Body of pancreas (tissue), 4 donors: ENCODE data around the gene RALGAPA1. TPM values are rescaled to one million over a fixed set of nuclear protein-coding genes. Genes with fewer than 3 reads are reported as not detected.

Experiments used
- ATAC-seq: fragments of 150-250 bp; one replicate; pipeline ENCODE4 v1.9.1; 2016
- DNase-seq, 4 donors: peaks; one replicate each; pipeline ENCODE4 v3.0.0-alpha.2; 2019
- H3K27ac ChIP-seq, 4 donors: fragments of 200-600 bp; sonication (generic); 1 replicate in 3 of 4; 2 replicates in 1 of 4; pipeline versions ENCODE4 v1.5.1 to v1.6.1; 2016 to 2019; ENCODE audit warnings: mild to moderate bottlenecking in 1 of 4, mixed read lengths in 1 of 4, moderate library complexity in 1 of 4
- H3K27me3 ChIP-seq, 2 donors: fragments of 200-600 bp; sonication (generic); one replicate each; pipeline ENCODE4 v1.6.0; 2016; ENCODE audit warnings: mild to moderate bottlenecking in 1 of 2
- H3K36me3 ChIP-seq, 2 donors: fragments of 200-600 bp; sonication (generic); replicated peaks in 1 of 2; 2 replicates each; pipeline ENCODE4 v1.5.1; 2016; ENCODE audit warnings: low read depth in 2 of 2; ENCODE audit not compliant: insufficient read depth in 1 of 2
- H3K4me1 ChIP-seq: fragments of 200-600 bp; sonication (generic); one replicate; pipeline ENCODE4 v1.6.0; 2016
- H3K4me3 ChIP-seq, 2 donors: fragments of 200-600 bp; sonication (generic); 1 replicate in 1 of 2; 2 replicates in 1 of 2; pipeline ENCODE4 v1.5.1; 2016 to 2019
- H3K9me3 ChIP-seq, 3 donors: fragments of 200-600 bp; sonication (generic); 1 replicate in 2 of 3; 2 replicates in 1 of 3; pipeline ENCODE4 v1.5.1; 2016
- POLR2A ChIP-seq, 3 donors: fragments of 450-650 bp; IDR thresholded peaks; one replicate each; pipeline ENCODE4 v1.6.1; 2016; ENCODE audit warnings: antibody characterized with exemption in 3 of 3, mild to moderate bottlenecking in 2 of 3
- WGBS, 2 donors: methylation state at CpG; one replicate each; pipeline ENCODE4 v1.1.5; 2017; 5-methylcytosine and 5-hydroxymethylcytosine counted together
- intact Hi-C: fragments of 100-400 bp; cut with DNase I; formaldehyde crosslinking; loops from one replicate; pipeline ENCODE4 v1.15.1; 2023
- total RNA-seq, 2 donors: library from RNA; depleted of rRNA; stranded (reverse); fragments of >200 nt; gene quantifications; one replicate each; pipeline ENCODE4 v1.1.0, GENCODE V29; 2016
- TF ChIP-seq, protein P1 (sequence below), 7 experiments: fragments of 450-650 bp in 4 of 7; fragments of 200-600 bp in 3 of 7; sonication (generic) in 3 of 7; IDR thresholded peaks; one replicate each; pipeline ENCODE4 v1.5.1; 2016 to 2019; ENCODE audit warnings: antibody characterized with exemption in 7 of 7

Gene RALGAPA1
- total RNA-seq, 2 donors from 2014 or later, result 34.9 to 48.8 TPM

DNA sequence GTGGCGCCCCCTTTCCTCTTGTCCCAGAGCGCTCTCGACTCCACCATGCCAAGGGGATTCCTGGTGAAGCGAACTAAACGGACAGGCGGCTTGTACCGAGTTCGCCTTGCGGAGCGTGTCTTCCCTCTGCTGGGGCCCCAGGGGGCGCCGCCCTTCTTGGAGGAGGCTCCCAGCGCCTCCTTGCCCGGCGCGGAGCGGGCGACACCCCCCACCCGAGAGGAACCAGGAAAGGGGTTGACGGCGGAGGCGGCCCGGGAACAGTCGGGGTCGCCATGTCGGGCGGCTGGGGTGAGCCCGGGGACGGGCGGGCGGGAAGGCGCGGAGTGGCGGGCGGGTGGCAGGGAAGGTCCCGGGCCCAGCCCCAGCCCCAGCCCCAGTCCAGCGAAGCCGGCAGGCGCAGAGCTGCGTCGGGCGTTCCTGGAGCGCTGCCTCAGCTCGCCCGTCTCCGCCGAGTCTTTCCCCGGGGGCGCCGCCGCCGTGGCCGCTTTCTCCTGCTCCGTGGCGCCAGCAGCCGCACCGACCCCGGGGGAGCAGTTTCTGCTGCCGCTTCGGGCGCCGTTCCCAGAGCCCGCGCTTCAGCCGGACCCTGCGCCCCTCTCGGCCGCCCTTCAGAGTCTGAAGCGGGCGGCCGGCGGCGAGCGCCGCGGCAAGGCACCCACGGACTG, 274.8 kb downstream of the RALGAPA1 start:
- ATAC-seq (no peak), DNase-seq (peak in 2 of 4 donors; percentile 11 to 15)
- peak overlapping the region; percentile 15 to 40 for H3K4me3 ChIP-seq
- no peaks in the 10 kb centered on the region for H3K36me3 ChIP-seq
- H3K9me3 ChIP-seq, result no peaks in the 10 kb centered on the region
- intact Hi-C loops, result no loop called here
- TF ChIP-seq POLR2A (IDR thresholded peaks at IDR 0.05), result no peak
- TF ChIP-seq, protein P1, sequence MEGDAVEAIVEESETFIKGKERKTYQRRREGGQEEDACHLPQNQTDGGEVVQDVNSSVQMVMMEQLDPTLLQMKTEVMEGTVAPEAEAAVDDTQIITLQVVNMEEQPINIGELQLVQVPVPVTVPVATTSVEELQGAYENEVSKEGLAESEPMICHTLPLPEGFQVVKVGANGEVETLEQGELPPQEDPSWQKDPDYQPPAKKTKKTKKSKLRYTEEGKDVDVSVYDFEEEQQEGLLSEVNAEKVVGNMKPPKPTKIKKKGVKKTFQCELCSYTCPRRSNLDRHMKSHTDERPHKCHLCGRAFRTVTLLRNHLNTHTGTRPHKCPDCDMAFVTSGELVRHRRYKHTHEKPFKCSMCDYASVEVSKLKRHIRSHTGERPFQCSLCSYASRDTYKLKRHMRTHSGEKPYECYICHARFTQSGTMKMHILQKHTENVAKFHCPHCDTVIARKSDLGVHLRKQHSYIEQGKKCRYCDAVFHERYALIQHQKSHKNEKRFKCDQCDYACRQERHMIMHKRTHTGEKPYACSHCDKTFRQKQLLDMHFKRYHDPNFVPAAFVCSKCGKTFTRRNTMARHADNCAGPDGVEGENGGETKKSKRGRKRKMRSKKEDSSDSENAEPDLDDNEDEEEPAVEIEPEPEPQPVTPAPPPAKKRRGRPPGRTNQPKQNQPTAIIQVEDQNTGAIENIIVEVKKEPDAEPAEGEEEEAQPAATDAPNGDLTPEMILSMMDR (IDR thresholded peaks at IDR 0.05), result no peak
- WGBS, 2 donors, result 2% methylated on average over 76 of the region's 77 CpGs; no CpG with 5 or more reads in 1 of the 2 donors
- peaks cover 31% of the 10 kb centered on the region for H3K4me1 ChIP-seq
- peaks cover 0 to 22% of the 10 kb centered on the region in 2 donors for H3K27me3 ChIP-seq
- H3K27ac ChIP-seq, result no peak overlapping the region

DNA sequence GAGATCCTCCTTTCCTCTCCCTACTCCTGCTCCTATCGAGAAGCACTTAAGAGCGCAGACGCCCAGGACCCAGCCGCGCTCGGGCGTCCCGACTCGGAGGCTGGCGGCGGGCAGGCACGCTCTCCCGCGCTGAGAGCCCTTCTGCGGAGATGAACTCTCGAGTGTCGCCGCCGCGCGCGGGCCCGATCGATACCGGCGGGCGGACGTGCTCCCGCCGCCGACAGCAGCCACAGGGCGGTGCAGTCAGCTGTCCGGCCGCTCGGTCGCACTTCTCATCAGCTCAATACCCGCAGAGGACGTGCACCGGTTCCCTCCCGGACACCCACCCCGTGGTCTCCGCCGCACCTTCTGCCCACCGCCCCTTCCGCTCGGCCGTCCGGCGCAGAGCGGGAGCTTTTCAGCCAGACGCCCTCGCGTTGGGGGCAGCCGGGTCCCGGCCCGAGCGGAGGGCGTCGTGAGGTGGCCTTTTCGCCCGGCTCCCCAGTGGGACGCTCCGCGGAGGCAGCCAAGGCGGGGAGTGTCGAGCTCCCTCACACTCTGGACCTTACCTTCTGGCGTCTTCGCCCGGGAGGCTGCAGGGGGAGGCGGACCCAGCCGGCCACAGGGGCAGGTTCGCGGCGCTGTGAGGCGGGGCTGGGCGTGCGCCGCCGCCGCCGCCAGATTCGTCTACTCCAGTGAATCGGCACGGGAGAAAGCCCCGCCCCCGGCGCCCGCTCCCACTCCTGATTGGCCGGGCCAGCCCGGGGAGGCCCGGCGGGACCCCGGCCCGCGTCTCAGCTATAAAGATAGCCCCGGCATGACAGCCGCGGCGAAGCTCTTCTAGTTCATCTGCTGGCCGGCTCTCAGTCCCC, 275.5 kb downstream of the RALGAPA1 start, which contains the start of gene INSM2:
INSM2 (plus strand) TSS at position 808 of the 851 bp plus-strand sequence. CDS start 89 bp downstream, outside the sequence.
- 0 to 1% methylated on average over 8 to 95 of the region's 100 CpGs for WGBS, 2 donors
- H3K4me1 ChIP-seq, result peaks cover 31% of the 10 kb centered on the region
- no peaks in the 10 kb centered on the region for H3K36me3 ChIP-seq
- H3K27me3 ChIP-seq, result peaks cover 0 to 22% of the 10 kb centered on the region in 2 donors
- intact Hi-C loops, result no loop called here
- peak within 1 kb of the TSS; percentile 15 to 40 for H3K4me3 ChIP-seq
- no peaks in the 10 kb centered on the region for H3K9me3 ChIP-seq
- ATAC-seq (peak; percentile 69), DNase-seq (peak; percentile 42 to 75 (median 60))
- no peak for TF ChIP-seq POLR2A (IDR thresholded peaks at IDR 0.05)
- TF ChIP-seq, protein P1 (IDR thresholded peaks at IDR 0.05), result no peak
- H3K27ac ChIP-seq, result no peak within 1 kb of the TSS

DNA sequence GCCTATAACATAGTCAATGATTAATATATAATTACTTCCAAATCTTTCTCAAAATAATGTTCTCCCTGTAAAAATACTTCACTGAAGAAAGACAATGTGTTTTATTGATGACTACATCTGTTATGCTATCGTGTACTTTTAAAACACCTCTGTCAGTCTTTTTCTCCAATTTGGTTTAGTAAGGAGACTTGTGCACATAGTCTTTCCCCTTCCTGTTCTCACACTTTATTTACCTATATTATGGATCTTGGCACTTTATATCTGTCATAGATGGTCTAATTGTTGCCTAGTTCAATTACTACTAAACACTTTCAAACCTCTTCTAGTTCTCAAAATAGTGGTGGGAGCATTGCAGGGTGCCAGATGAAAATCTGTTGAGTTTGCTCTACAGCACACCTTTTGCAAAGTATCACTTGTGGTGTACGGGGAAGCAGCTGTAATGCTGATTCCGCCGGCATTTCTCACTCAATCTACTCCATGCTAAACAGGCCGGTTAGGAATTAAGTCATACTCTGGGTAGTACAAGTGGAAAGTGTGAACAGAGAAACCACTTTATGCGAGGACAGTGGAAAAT, 276.2 kb downstream of the RALGAPA1 start:
- ATAC-seq (no peak), DNase-seq (no peak)
- peaks cover 31% of the 10 kb centered on the region for H3K4me1 ChIP-seq
- intact Hi-C loops, result no loop called here
- no peak overlapping the region for H3K27ac ChIP-seq
- no peak overlapping the region for H3K4me3 ChIP-seq
- peaks cover 0 to 22% of the 10 kb centered on the region in 2 donors for H3K27me3 ChIP-seq
- H3K36me3 ChIP-seq, result no peaks in the 10 kb centered on the region
- 5 to 13% methylated on average over 6 of the region's 6 CpGs for WGBS, 2 donors
- TF ChIP-seq, protein P1 (IDR thresholded peaks at IDR 0.05), result no peak
- no peak for TF ChIP-seq POLR2A (IDR thresholded peaks at IDR 0.05)
- H3K9me3 ChIP-seq, result no peaks in the 10 kb centered on the region

DNA sequence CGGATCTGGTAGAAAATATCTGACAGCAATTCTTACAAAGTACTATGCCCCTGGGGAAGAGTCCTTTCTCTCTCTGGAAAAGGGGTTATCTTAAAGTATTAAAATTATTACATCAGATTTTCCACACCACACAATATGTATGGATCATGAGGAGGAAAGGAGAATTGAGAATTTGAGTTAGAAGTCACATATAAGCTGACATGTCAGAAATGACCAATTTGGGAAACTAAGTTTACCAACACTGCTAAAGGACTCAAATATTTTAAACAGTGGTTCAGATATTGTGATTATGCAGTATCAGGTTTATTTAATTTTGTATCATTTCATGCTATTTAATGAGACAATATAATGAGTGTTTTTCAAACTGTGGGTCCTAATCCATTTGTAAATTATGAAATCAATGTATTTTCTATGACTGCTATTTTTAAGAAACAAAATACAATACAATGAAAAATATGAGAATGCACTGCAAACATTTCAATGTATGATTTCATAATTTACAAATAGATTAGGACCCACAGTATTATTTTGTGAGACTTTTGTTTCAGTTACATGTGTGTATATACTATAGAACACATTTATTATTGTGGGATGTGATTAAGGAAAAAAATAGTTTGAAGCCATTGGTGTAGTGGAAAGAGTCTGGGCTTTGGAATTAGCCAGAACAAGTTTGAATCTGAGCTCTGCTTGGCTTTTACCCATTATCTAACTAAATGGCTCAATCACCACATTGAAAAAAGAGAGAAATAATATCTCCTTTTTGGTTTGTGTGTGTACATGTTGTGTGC, 276.9 kb downstream of the RALGAPA1 start:
- Histone ChIP-seq H3K4me3 (no peak overlapping the region), H3K36me3 (no peaks in the 10 kb centered on the region), H3K27ac (no peak overlapping the region), H3K27me3 (peaks cover 0 to 22% of the 10 kb centered on the region in 2 donors), H3K4me1 (peaks cover 31% of the 10 kb centered on the region), H3K9me3 (no peaks in the 10 kb centered on the region)
- 69 to 87% methylated on average over 1 of the region's 1 CpG for WGBS, 2 donors
- intact Hi-C loops, result no loop called here
- no peak for TF ChIP-seq POLR2A (IDR thresholded peaks at IDR 0.05)
- TF ChIP-seq, protein P1 (IDR thresholded peaks at IDR 0.05), result no peak
- no peak for DNase-seq
- ATAC-seq, result no peak
